Psoas muscle (tissue), 8 donors: ENCODE measurements around the gene BAZ2B. TPM values are rescaled to one million over a fixed set of nuclear protein-coding genes. Genes with fewer than 3 reads are reported as not detected.

Experiments used
- ATAC-seq, 4 donors: fragments of 200-7000 bp; cut with Tn5 transposase; one replicate each; pipeline ENCODE4 v1.9.1; 2020; ENCODE audit warnings: moderate library complexity in 3 of 4, mild to moderate bottlenecking in 2 of 4
- DNase-seq, 2 donors: peaks; one replicate each; pipeline ENCODE4 v3.0.0-alpha.2; 2020
- H3K27ac ChIP-seq: fragments of 200-600 bp; one replicate; pipeline ENCODE4 v1.8.0; 2022
- H3K27me3 ChIP-seq, 3 donors: fragments of 200-600 bp in 1 of 3; one replicate each; pipeline versions ENCODE4 v1.6.1 to v1.8.0; 2013 to 2022; ENCODE audit warnings: low read length in 2 of 3, mild to moderate bottlenecking in 2 of 3, moderate library complexity in 1 of 3; ENCODE audit not compliant: insufficient read depth in 3 of 3
- H3K36me3 ChIP-seq, 2 donors: fragments of 200-600 bp in 1 of 2; one replicate each; pipeline versions ENCODE4 v1.6.1 to v1.8.0; 2013 to 2022; ENCODE audit warnings: low read depth in 1 of 2, mild to moderate bottlenecking in 1 of 2, moderate library complexity in 1 of 2; ENCODE audit not compliant: insufficient read depth in 1 of 2
- H3K4me1 ChIP-seq: fragments of 200-600 bp; one replicate; pipeline ENCODE4 v1.8.0; 2022
- H3K4me3 ChIP-seq: fragments of 200-600 bp; one replicate; pipeline ENCODE4 v1.8.0; 2022; ENCODE audit warnings: mild to moderate bottlenecking
- H3K9me3 ChIP-seq: fragments of 200-600 bp; one replicate; pipeline ENCODE4 v1.8.0; 2022
- WGBS, 3 donors: extraction: QIAGEN DNeasy Blood & Tissue Kit; methylation state at CpG; one replicate each; pipeline versions ENCODE4 v1.1.6 to v1.1.7; 2013; 5-methylcytosine and 5-hydroxymethylcytosine counted together
- intact Hi-C, 2 donors: fragments of 100-400 bp; cut with DNase I; formaldehyde crosslinking; loops; one replicate each; pipeline versions ENCODE4 v1.11.0 to v1.14.2; 2022
- polyA plus RNA-seq, 3 donors: library from polyadenylated mRNA; stranded (reverse); fragments of 200-250 nt; gene quantifications; one replicate each; pipeline ENCODE4 v1.2.3, GENCODE V29; 2013
- total RNA-seq, 4 donors: library from RNA; stranded (reverse); fragmentation: NEBNext Ultra II Directional in 2 of 4; extraction: Animal tissue kit (Norgen Biotek cat#: 25700) in 2 of 4; gene quantifications; one replicate each; pipeline versions ENCODE4 v1.2.1 to v1.2.4, GENCODE V29; 2021 to 2023
- TF ChIP-seq, protein P1 (sequence below): fragments of 200-600 bp; IDR thresholded peaks from one replicate; pipeline ENCODE4 v1.8.0; 2022; ENCODE audit warnings: antibody characterized with exemption
- donor health status: healthy with polysubstance abuse.
- donor health status: DM: no; HTN: no; CAD: no; lungs with moderate emphysema.
- donor health status: Bipolar disorder and iron deficiency.
- donor health status: healthy.
- donor health status: DM: yes; HTN: yes; CAD: no.
- donor health status: DM: no; HTN: no; CAD: no.
- donor health status: DM: no; HTN: no; CAD: no.
- donor health status: DM: yes; HTN: yes; CAD: no.

Gene BAZ2B
- total and polyA plus RNA-seq, 7 donors, result 7.5 to 27.0 (median 22.7) TPM

DNA sequence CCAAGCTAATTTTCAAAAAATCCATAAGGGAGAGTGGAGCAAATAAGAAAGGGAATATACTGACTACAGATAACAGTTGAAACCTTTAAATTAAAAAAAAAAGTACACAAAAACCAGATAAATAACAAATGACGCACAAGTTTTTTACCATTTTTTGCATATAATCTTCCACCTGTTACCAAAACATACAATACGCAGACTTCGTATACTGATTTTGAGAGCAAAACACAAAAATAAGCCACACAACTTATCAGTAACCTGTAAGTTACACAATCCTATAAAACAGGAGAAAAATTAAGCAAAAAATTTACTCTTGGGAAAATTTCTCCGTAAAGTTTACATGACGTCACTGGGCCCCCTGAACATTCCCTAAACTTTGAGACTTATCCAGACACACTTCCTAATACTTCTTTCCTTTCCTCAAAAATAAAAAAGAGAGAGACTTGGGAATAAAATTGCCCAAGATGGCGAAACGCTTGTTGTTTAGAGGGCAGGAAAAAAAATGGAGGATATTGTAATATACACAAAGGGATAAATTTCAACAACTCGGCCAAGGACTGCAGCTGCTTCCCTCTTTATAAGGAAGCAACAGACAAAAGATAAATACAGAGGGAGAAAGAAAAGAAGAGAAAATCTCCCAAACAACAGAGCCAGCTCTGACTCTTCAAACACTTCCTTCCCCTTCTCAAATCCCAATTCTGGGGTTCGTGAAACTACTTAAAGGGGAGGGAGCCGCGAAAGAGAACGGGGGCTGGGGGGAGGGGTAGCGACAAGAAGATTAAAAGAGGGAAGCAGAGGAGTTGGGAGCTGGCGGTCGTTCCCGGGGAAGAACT, 1.6 kb downstream of the BAZ2B start:
- WGBS, 3 donors, result 0 to 3% (median 1%) methylated on average over 12 to 16 of the region's 16 CpGs
- TF ChIP-seq, protein P1, sequence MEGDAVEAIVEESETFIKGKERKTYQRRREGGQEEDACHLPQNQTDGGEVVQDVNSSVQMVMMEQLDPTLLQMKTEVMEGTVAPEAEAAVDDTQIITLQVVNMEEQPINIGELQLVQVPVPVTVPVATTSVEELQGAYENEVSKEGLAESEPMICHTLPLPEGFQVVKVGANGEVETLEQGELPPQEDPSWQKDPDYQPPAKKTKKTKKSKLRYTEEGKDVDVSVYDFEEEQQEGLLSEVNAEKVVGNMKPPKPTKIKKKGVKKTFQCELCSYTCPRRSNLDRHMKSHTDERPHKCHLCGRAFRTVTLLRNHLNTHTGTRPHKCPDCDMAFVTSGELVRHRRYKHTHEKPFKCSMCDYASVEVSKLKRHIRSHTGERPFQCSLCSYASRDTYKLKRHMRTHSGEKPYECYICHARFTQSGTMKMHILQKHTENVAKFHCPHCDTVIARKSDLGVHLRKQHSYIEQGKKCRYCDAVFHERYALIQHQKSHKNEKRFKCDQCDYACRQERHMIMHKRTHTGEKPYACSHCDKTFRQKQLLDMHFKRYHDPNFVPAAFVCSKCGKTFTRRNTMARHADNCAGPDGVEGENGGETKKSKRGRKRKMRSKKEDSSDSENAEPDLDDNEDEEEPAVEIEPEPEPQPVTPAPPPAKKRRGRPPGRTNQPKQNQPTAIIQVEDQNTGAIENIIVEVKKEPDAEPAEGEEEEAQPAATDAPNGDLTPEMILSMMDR, result no peak
- ATAC-seq (peak; percentile 13 to 53 (median 53)), DNase-seq (no peak)
- peaks cover 35% of the 10 kb centered on the region for H3K4me1 ChIP-seq
- H3K4me3 ChIP-seq, result peak overlapping the region; percentile 83
- H3K36me3 ChIP-seq, result no peaks in the 10 kb centered on the region
- H3K27ac ChIP-seq, result peak overlapping the region; percentile 92
- no peaks in the 10 kb centered on the region for H3K27me3 ChIP-seq
- H3K9me3 ChIP-seq, result no peaks in the 10 kb centered on the region
- intact Hi-C loops, result loop anchor here (1.0 to 5.0 kb wide), 3 partner anchors 97 to 102 kb away; partner anchors contain the start of gene MARCHF7 (in 1 of the 2)

DNA sequence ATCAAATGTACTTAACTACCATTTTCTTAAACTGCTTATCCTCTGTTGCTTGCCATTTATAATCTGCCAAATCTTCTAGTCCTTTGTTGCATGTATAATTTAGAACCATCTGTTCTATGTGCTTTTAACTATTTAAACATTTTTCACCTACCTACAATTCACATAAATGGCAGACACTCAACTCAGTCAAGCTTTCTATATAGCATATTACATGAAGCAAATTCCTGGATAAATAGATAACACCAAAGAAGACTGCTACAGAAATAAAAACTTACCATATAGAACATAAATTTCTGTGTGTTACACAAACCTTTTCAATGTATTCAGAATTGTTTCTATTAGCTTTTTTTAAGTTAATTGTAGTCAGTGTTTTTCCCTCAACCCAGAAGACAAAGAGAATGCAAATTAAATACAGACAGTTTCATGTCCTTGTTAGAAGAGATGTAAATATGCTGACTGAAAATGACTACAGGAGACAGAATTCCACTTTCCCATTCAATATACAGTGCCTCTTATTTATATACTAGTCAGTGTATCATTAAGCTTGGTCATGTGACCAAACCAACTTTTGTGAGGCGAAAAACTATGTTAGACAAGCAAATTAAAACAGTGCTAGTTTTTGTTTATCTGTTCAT, 2.6 kb downstream of the BAZ2B start:
- intact Hi-C loops, result no loop called here
- peaks cover 38% of the 10 kb centered on the region for H3K4me1 ChIP-seq
- TF ChIP-seq, protein P1, result no peak

DNA sequence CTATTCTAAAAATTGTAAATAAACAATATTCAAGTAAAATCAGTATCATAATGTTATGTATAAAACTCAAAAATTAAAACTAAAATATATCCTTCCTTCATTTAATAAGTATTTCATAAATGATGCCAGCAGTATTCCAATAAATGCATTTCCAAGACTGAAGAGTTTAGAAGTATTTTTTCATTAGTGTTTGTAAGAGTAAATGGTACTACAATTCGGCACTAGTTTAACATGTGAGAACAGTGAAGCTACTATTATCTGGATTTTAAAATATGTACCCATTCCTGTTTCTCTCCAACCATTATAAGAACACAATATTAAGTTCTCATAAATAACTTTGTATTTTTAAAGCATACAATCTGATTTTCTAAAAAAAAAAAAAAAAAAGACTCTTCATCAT, 3.3 kb downstream of the BAZ2B start:
- Histone ChIP-seq H3K36me3 (no peaks in the 10 kb centered on the region), H3K9me3 (no peaks in the 10 kb centered on the region), H3K4me1 (peaks cover 32% of the 10 kb centered on the region), H3K27ac (peak overlapping the region; percentile 92), H3K4me3 (peak overlapping the region; percentile 83), H3K27me3 (no peaks in the 10 kb centered on the region)
- ATAC-seq (no peak), DNase-seq (no peak)
- TF ChIP-seq, protein P1, result no peak
- 12 to 20% (median 18%) methylated on average over 1 of the region's 1 CpG for whole genome bisulfite sequencing, 3 donors
- intact Hi-C loops, result no loop called here

More for the DNA sequence above, 2.6 kb downstream of the BAZ2B start:
- Histone ChIP-seq H3K27me3 (no peaks in the 10 kb centered on the region), H3K36me3 (no peaks in the 10 kb centered on the region), H3K4me3 (peak overlapping the region; percentile 83), H3K9me3 (no peaks in the 10 kb centered on the region), H3K27ac (peak overlapping the region; percentile 92)
- DNase-seq, result no peak
- 2 to 6% (median 3%) methylated on average over 1 of the region's 1 CpG for WGBS, 3 donors
- no peak for ATAC-seq

DNA sequence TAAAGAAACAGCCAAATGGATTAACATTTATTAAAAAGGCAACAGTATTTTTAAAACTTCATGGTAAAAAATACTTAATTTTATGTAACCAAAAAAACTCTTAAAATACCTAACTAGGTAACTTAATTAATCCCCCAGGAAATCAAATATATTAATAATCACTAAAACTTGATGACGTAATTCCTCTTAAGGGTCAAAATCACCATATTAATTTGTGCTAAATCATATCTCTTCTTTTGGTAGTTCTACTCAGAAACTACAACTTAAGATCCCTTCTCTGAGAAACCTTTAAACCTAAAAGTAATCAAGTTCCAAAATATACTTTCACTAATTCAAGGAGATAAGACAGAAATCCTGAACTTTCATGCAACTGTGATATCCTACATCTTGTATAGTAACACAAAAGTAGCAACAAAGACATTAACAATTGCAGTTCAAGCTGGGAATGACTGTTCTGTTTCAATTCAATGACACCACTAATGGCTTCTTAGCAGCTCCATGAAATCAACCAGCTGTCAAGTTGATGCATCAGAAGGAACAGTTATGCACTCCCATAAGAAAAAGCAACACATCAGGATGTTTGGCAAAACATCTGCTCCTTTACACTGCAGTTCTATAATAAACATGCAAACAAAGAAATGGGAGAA, 4.0 kb downstream of the BAZ2B start:
- TF ChIP-seq, protein P1, result no peak
- DNase-seq (no peak), ATAC-seq (peak in 2 of 4 donors; percentile 36 to 43)
- 26 to 38% (median 35%) methylated on average over 1 of the region's 1 CpG for WGBS, 3 donors
- no peaks in the 10 kb centered on the region for H3K27me3 ChIP-seq
- H3K4me3 ChIP-seq, result peak overlapping the region; percentile 83
- H3K27ac ChIP-seq, result peak overlapping the region; percentile 92
- intact Hi-C loops, result no loop called here
- H3K36me3 ChIP-seq, result no peaks in the 10 kb centered on the region
- H3K9me3 ChIP-seq, result no peaks in the 10 kb centered on the region
- peaks cover 25% of the 10 kb centered on the region for H3K4me1 ChIP-seq
